RPMI8226 (cell line): Measurements from ENCODE around the gene TRAF3IP1.
"Not testable (repeated sequence)": the region's sequence is repeated elsewhere in the genome, so short reads cannot be mapped to it uniquely, and the experiment has no call there.

Source experiments
- DNase-seq: peaks from one replicate; pipeline ENCODE4 v3.0.0-alpha.2; 2015

TRAF3IP1 gene

GRCh38 chr2:238433941-238434845, 113.9 kb downstream of the TRAF3IP1 start:
- no peak for DNase-seq

GRCh38 chr2:238434846-238435751, 114.8 kb downstream of the TRAF3IP1 start:
- no peak for DNase-seq

- no peak for DNase-seq
These were observed 115.4 kb downstream of the TRAF3IP1 start for GRCh38 chr2:238435752-238436096.

- DNase-seq = no peak
These were observed 118.8 kb downstream of the TRAF3IP1 start for GRCh38 chr2:238438856-238439849.

DNA sequence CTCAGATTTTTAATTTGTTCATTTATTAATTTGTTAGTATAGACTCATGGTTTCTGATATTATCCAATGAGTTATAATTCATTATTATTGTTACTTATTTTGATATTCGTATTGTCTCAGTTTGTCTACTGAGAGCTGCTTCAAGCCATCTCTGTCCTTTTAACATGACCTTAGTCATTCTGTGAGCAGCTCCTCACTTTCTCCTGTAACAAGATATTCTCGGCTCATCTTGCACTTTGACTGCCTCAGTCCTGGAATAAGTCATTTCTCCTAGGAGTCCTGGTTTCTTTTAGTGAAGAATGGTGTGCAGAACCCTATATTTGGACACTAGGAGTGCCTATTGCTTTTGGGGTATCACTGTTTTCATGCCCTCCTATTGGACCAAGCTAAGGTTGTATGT, 119.6 kb downstream of the TRAF3IP1 start:
- no peak for DNase-seq

DNA sequence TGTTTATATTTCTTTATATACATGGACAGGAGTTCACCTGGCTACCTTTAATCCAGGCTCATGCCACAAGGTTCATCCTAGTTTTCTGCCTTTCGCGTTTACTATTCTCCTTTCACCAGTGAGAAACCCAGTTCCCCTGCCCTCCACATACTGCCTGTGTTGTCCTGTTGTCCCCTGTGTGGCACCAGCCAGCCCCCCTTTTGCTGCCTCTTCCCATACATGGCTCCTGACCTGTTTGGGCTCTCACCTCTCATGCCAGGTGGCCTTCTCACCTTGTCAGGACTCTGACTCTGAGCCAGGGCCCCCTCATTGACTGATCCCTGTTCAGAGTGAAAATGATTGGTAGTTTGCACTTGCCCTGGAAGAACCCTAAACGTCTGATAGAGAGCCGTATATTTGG, 120.0 kb downstream of the TRAF3IP1 start:
- no peak for DNase-seq

- no peak for DNase-seq
These were observed 120.4 kb downstream of the TRAF3IP1 start for GRCh38 chr2:238440767-238441166.

DNA sequence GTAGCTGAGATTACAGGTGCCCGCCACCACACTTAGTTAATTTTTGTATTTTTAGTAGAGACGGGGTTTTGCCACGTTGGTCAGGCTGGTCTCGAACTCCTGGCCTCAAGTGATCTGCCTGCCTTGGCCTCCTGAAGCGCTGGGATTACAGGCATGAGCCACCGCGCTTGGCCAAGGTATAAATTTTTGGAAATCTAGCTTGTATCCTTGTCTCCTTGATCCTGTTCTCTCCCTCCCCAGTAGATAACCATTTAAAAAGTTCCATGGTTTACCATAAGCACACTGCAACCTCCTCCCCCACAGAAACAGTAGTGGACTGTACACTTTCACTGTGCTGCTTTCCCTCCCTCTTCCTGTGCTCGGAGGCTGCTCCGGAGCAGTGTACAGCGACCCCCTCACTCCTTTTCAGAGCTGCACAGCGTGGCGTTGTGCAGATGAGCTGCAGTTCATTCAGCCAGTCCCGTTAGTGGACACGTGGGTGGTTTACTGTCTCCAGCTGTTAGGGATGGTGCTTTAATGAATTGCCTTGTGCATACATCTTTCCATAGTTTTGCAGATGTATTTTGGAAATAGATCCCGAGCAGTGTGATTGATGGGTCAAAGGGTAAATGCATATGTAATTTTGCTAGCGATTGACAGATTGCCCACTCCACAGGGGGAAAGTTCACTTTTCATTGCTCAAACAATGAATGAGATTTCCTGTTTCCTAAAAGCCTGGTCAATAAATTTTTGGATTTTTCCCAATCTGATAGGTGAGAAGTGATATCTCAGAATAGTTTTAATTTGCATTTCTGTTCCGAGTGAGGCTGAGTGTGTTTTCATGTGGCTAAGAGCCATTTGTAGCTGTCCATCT, 121.2 kb downstream of the TRAF3IP1 start:
- DNase-seq = no peak

- not testable (repeated sequence) for DNase-seq
These were observed 121.9 kb downstream of the TRAF3IP1 start for GRCh38 chr2:238442257-238442656.

- no peak for DNase-seq
These were observed 123.9 kb downstream of the TRAF3IP1 start for GRCh38 chr2:238444242-238444641.

- DNase-seq = no peak
These were observed 125.3 kb downstream of the TRAF3IP1 start for GRCh38 chr2:238445409-238446190.

GRCh38 chr2:238446371-238446770, 126.1 kb downstream of the TRAF3IP1 start:
- DNase-seq = no peak

DNA sequence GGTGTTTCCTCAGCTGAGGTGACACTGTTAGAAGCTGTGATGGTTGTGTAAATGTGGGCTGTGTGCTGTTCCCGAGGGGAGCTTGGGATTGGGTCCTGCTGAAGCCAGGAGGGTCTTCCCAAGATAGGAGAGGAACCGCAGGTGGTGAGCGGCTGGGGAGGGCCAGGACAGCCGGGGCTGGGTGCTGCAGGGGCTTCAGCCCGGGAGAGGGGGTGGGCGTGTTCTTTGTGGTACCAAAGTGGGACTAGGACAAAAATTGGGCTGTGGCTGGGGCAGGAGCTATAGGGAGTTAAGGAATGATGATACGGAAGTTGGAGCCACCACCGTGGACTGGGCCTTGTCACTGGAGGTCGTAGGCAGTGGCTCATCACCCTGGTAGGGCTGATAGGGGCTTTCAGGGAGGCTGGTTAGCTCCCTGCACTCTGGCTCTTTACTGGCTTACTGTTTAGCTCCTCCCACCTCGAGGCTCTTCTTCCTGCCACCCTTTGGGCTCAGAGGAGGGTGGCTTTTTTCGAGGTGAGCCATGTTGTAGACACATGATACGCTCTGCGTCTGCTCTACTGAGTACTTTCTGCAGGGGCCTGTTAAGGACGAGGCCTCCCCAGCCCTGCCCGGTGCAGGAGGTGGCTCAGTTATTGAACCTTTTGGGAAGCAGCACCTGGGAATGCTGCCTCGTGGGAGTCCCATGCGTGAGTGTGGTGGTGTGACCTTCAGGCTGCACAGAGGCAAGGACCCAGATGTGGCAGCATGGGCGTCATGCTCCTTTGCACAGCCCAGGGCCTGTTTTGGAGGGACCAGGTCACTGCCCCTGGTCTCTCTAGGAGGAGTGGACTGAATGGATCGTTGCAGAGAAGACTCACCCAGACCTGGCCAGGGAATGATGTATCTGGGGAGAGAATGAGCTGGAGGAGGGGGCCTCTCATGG, 128.0 kb downstream of the TRAF3IP1 start:
- DNase-seq = no peak

- no peak for DNase-seq
These were observed 128.9 kb downstream of the TRAF3IP1 start for GRCh38 chr2:238449241-238449640.

DNA sequence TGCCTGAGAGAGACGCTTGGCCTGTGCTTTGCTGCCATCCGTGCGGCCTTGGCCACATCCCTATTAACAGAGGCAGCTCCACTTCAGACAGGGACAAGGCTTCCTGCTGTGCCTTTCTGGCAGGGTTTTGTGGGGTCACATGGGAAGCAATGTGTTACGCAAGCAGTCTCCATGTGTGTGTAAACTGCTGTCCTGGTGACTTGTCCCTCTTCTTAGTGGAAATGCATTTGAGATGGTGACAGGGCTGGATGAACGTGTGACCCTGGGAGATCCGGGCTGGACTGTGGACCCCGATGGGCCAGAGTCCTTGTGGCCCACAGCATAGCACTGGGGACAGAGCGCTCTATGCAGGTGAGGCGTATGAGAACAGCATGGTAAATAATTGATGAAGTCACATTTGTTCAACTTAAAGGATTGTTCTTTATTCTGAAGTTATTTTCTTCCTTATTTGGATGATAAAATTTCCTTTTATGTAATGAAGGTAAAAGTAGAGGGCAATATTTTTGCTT, 129.6 kb downstream of the TRAF3IP1 start:
- DNase-seq = no peak

DNA sequence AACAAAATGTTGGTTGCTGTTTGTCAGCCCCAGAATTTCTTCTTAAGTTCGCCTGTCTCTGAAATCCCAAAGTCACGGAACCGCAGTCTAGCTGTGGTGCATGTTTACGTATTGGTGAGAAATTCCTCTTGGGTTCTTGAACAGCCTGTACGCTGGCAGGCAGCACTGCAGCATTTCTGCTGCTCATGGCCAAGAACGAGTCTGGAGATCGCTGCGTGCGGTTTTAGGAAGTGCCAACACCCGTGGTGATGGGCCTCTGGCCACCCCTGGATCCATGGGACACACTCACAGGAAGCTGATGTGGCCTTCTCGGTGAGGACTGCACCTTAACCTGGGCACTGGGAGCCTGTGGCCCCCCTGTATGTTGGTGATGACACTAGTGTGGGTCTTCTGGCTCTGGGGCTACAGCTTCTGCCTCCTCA, 130.1 kb downstream of the TRAF3IP1 start:
- no peak for DNase-seq
